A549 (cell line): ENCODE measurements around the gene HIVEP1. TPM values are rescaled to one million over a fixed set of nuclear protein-coding genes. Genes with fewer than 3 reads are reported as not detected.

ENCODE experiments used
- ATAC-seq, 2 experiments: fragments of 200-7000 bp in 1 of 2; fragments of >200 bp in 1 of 2; cut with Nextera tagmentation in 1 of 2; cut with Tn5 transposase in 1 of 2; 3 replicates each; pipeline versions ENCODE4 v1.8.0 to v1.9.1; 2018 to 2020; ENCODE audit warnings: mild to moderate bottlenecking in 1 of 2, moderate library complexity in 1 of 2
- CTCF ChIA-PET: fragments of 300-600 bp; sonication (Branson Sonifier 250); formaldehyde crosslinking; extraction: SDS; loops from one replicate; lab custom pipeline; 2021; ENCODE audit warnings: antibody characterized with exemption, inconsistent platforms; lab: Yijun Ruan, JAX
- POLR2A ChIA-PET: fragments of 350-600 bp; formaldehyde crosslinking; extraction: SDS; loops from one replicate; lab custom pipeline; 2021; ENCODE audit warnings: antibody characterized with exemption, inconsistent platforms; lab: Yijun Ruan, JAX
- DNase-seq, 2 experiments: peaks; one replicate each; pipeline versions ENCODE4 v3.0.0 to v3.0.0-alpha.2; 2011 to 2016; ENCODE audit warnings: low read depth in 1 of 2, low spot score in 1 of 2
- FAIRE-seq: peaks from 2 replicates; lab custom pipeline; 2011; peaks lifted over from hg19 to GRCh38; lab: Jason Lieb, UNC
- H3K27ac ChIP-seq, 2 experiments: fragments of >200 bp; sonication (Bioruptor Twin); formaldehyde crosslinking; 3 replicates each; pipeline ENCODE4 v1.5.1; 2016 to 2017
- H3K4me1 ChIP-seq: fragments of >200 bp; sonication (Bioruptor Twin); formaldehyde crosslinking; 3 replicates; pipeline ENCODE4 v1.6.1; 2016
- H3K4me2 ChIP-seq: fragments of >200 bp; sonication (Bioruptor Twin); formaldehyde crosslinking; 3 replicates; pipeline ENCODE4 v1.6.1; 2016
- H3K4me3 ChIP-seq: fragments of >200 bp; sonication (Bioruptor Twin); formaldehyde crosslinking; 3 replicates; pipeline ENCODE4 v1.5.1; 2016
- H3K9me3 ChIP-seq: fragments of >200 bp; sonication (Bioruptor Twin); formaldehyde crosslinking; 3 replicates; pipeline ENCODE4 v1.6.1; 2016
- CBX8 ChIP-seq: fragments of 200-600 bp; sonication (generic); IDR thresholded peaks from 2 replicates; pipeline ENCODE4 v1.6.1; 2016
- CEBPB ChIP-seq, 2 experiments: fragments of >200 bp in 1 of 2; sonication (Bioruptor Twin) in 1 of 2; formaldehyde crosslinking in 1 of 2; IDR thresholded peaks; 2 replicates each; pipeline ENCODE4 v1.6.1; 2012 to 2016
- CHD4 ChIP-seq: fragments of 200-600 bp; sonication (generic); IDR thresholded peaks from 2 replicates; pipeline ENCODE4 v1.6.1; 2016; ENCODE audit warnings: antibody characterized with exemption, mild to moderate bottlenecking, borderline replicate concordance
- EHF ChIP-seq: fragments of 250-450 bp; sonication (Bioruptor Pico); IDR thresholded peaks from 2 replicates; pipeline ENCODE4 v1.5.0; 2020; ENCODE audit warnings: mild to moderate bottlenecking
- HDAC2 ChIP-seq: fragments of 200-600 bp; sonication (generic); IDR thresholded peaks from 2 replicates; pipeline ENCODE4 v1.6.1; 2016
- HOXA7 ChIP-seq: fragments of 250-450 bp; sonication (Bioruptor Pico); IDR thresholded peaks from 2 replicates; pipeline ENCODE4 v1.5.0; 2020; ENCODE audit warnings: mild to moderate bottlenecking, moderate library complexity
- KDM1A ChIP-seq: fragments of 200-600 bp; sonication (generic); IDR thresholded peaks from 2 replicates; pipeline ENCODE4 v1.6.1; 2016; ENCODE audit warnings: low read depth, mild to moderate bottlenecking
- MAX ChIP-seq: IDR thresholded peaks from 2 replicates; pipeline ENCODE4 v1.6.1; 2012
- MAZ ChIP-seq: fragments of 150-350 bp; IDR thresholded peaks from 2 replicates; pipeline ENCODE4 v1.6.1; 2014; ENCODE audit warnings: antibody characterized with exemption, low read depth, low read length, borderline replicate concordance
- NR3C1 ChIP-seq: fragments of >200 bp; sonication (Bioruptor Twin); formaldehyde crosslinking; IDR thresholded peaks from 3 replicates; pipeline ENCODE4 v1.6.1; 2017
- POLR2AphosphoS2 ChIP-seq: conservative IDR thresholded peaks from 2 replicates; pipeline ENCODE4 v1.6.1; 2012; ENCODE audit warnings: low read length, improper control_type of control experiment, inconsistent platforms
- REST ChIP-seq: fragments of 200-600 bp; sonication (generic); IDR thresholded peaks from 2 replicates; pipeline ENCODE4 v1.6.1; 2016; ENCODE audit warnings: antibody characterized with exemption, mild to moderate bottlenecking, moderate library complexity
- RFX5 ChIP-seq: fragments of 450-650 bp; IDR thresholded peaks from 2 replicates; pipeline ENCODE4 v1.7.1; 2014; ENCODE audit warnings: antibody characterized with exemption, mild to moderate bottlenecking, moderate library complexity
- SMC3 ChIP-seq: fragments of >200 bp; sonication (Bioruptor Twin); formaldehyde crosslinking; IDR thresholded peaks from 3 replicates; pipeline ENCODE4 v1.6.1; 2018; ENCODE audit warnings: inconsistent platforms
- SREBF2 ChIP-seq: fragments of 450-650 bp; IDR thresholded peaks from 2 replicates; pipeline ENCODE4 v1.6.1; 2014; ENCODE audit warnings: mild to moderate bottlenecking, moderate library complexity
- TP53 ChIP-seq: fragments of 250-450 bp; sonication (Bioruptor Pico); IDR thresholded peaks from 2 replicates; pipeline ENCODE4 v1.5.0; 2021; ENCODE audit warnings: mild to moderate bottlenecking, moderate library complexity
- ZSCAN20 ChIP-seq: fragments of 250-450 bp; sonication (Bioruptor Pico); IDR thresholded peaks from 2 replicates; pipeline ENCODE4 v1.8.0; 2022; ENCODE audit warnings: mild to moderate bottlenecking, moderate library complexity
- WGBS: methylation state at CpG from one replicate; pipeline ENCODE4 v1.1.6; 2017; ENCODE audit errors: missing lambda C conversion rate; 5-methylcytosine and 5-hydroxymethylcytosine counted together
- polyA plus RNA-seq, 4 experiments: library from polyadenylated mRNA; depleted of rRNA in 3 of 4; stranded (reverse); fragments of >200 nt; fragmentation: RNase III in 1 of 4; extraction: RNeasy Plus Mini Kit Qiagen cat#74134 plus additional on column Dnase treatment in 1 of 4; gene quantifications; 2 replicates in 3 of 4; 3 replicates in 1 of 4; pipeline ENCODE4 v1.2.3, GENCODE V29; 2011 to 2017

Gene HIVEP1
- polyA plus RNA-seq, 2 of the 4 experiments (the other 2 are of a cell fraction), result 5.8 to 10.5 TPM

- Histone ChIP-seq H3K4me3 (no peak overlapping the region), H3K9me3 (no peaks in the 10 kb centered on the region), H3K27ac (no peak overlapping the region)
- 90% methylated on average over 3 of the region's 3 CpGs for WGBS
- no peak for TF ChIP-seq TP53 (CRISPR knock-in tag)
- TF ChIP-seq KDM1A, result no peak
- TF ChIP-seq MAZ, result no peak
- TF ChIP-seq HDAC2, result no peak
- TF ChIP-seq, all 56 proteins: peak for 0
- H3K4me2 ChIP-seq, result no peak overlapping the region
- ATAC-seq (no peak), DNase-seq (no peak), FAIRE-seq (no peak)
- ChIA-PET CTCF (no interaction called here), POLR2A (no interaction called here)
- H3K4me1 ChIP-seq, result no peaks in the 10 kb centered on the region
Measured at GRCh38 chr6:11964729-11965335, 47.3 kb upstream of the HIVEP1 start.

GRCh38 chr6:11965499-11965898, 46.6 kb upstream of the HIVEP1 start:
- 64% methylated on average over 2 of the region's 2 CpGs for WGBS

GRCh38 chr6:11968241-11968806, 43.8 kb upstream of the HIVEP1 start:
- TF ChIP-seq RFX5 (no peak), HOXA7 (CRISPR knock-in tag) (no peak), TP53 (CRISPR knock-in tag) (no peak), SMC3 (no peak), MAX (no peak), SREBF2 (no peak), REST (no peak), CHD4 (no peak)
- Histone ChIP-seq H3K4me2 (no peak overlapping the region), H3K4me1 (peaks cover 7% of the 10 kb centered on the region; the same call in 1 of the 3 replicates), H3K27ac (no peak overlapping the region), H3K4me3 (no peak overlapping the region), H3K9me3 (no peaks in the 10 kb centered on the region)
- ChIA-PET POLR2A (no interaction called here), CTCF (no interaction called here)
- no peak for DNase-seq
- no peak for FAIRE-seq
- ATAC-seq, result no peak
- 76% methylated on average over 3 of the region's 3 CpGs for WGBS

More at GRCh38 chr6:11965499-11965898, 46.6 kb upstream of the HIVEP1 start:
- no peak for DNase-seq
- no peak overlapping the region for H3K4me3 ChIP-seq
- ChIA-PET CTCF (no interaction called here), POLR2A (no interaction called here)
- FAIRE-seq, result no peak
- H3K4me1 ChIP-seq, result no peaks in the 10 kb centered on the region
- no peaks in the 10 kb centered on the region for H3K9me3 ChIP-seq
- TF ChIP-seq EHF (CRISPR knock-in tag) (no peak), POLR2AphosphoS2 (no peak), MAX (no peak), NR3C1 (no peak), ZSCAN20 (CRISPR knock-in tag) (no peak), CEBPB (IDR thresholded peaks at IDR 0.05) (no peak), CBX8 (no peak)
- no peak overlapping the region for H3K27ac ChIP-seq
- no peak overlapping the region for H3K4me2 ChIP-seq
- no peak for ATAC-seq
